ENCODE data around the gene SCML2. TPM values are rescaled to one million over a fixed set of nuclear protein-coding genes. Genes with fewer than 3 reads are reported as not detected.
A peak's percentile ranks its signal among the peaks of the same experiment; 100 is the strongest.

SCML2 gene
- total RNA-seq, 1 experiment from 2014 or later = 30.2 TPM

DNA sequence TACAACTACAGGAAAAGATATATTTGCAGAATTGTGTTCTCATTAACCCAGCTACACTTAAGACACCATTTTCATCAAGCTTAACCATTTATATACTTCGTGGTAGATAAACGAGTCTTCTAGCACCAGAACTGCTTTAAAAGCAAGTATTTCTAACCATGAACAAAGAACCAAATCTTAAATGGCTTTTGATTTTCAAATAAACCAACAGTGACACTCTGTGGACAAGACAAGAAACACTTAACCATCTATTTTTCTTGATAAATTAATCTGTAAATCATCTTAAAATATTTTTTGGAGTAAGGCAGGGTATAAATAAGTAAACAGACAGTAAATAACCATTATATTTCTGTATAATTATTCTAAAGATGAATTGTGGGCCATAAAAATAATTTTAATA is 144.0 kb downstream of the SCML2 start:
- Histone ChIP-seq H3K36me3 (no peaks in the 10 kb centered on the region), H3K9me3 (replicated peaks) (no peaks in the 10 kb centered on the region), H3K4me1 (no peaks in the 10 kb centered on the region), H3K4me3 (no peak overlapping the region), H3K27ac (no peak overlapping the region), H3K27me3 (no peaks in the 10 kb centered on the region)
- peak in 1 of 2 experiments; percentile 13 for DNase-seq

DNA sequence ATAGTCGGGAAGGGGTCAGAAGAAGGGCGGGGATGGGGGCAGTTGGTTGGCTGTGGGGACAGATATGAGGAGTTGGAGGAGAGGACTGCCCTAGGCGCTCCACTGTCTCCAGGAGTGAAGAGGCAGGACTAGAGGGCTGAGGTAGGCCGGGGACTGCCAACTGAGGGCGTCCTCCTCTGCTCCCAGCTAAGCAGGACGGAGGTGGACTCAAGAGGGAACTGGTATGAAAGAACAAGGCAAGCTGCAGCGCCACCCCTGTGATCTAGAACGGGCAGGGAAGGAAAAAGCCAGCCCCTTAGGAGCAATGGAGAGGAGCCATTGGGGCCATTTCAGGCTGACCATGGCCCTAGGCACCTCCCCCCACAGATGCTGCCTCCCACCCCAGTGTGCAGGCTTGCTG is 147.8 kb downstream of the SCML2 start:
- Histone ChIP-seq H3K4me3 (no peak overlapping the region), H3K27ac (no peak overlapping the region), H3K4me1 (no peaks in the 10 kb centered on the region), H3K27me3 (peaks cover 5% of the 10 kb centered on the region; the same call in 1 of the 2 replicates), H3K36me3 (no peaks in the 10 kb centered on the region), H3K9me3 (replicated peaks) (no peaks in the 10 kb centered on the region)
- no peak for DNase-seq

DNA sequence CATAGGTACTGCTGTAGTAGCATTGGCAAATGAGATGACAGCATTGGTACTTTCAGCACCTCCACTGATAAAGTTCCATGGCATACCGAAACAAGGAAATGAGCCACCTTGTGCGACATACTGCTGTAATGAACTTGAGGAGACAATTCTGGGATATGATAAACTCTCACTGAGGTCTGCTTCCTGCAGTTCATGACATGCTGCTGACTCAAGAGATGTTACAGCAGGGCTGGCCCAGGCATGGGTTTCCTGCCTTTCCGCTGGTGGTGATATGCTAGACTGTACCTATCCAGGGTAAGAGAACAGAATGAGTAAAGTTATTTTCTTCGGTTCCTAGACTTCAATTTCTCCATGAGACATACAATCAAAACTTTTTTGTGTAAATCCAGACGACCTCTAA is 150.9 kb downstream of the SCML2 start:
- Histone ChIP-seq H3K36me3 (no peaks in the 10 kb centered on the region), H3K4me3 (no peak overlapping the region), H3K9me3 (replicated peaks) (no peaks in the 10 kb centered on the region), H3K4me1 (no peaks in the 10 kb centered on the region), H3K27me3 (peaks cover 5% of the 10 kb centered on the region; the same call in 1 of the 2 replicates), H3K27ac (no peak overlapping the region)
- no peak for DNase-seq

DNA sequence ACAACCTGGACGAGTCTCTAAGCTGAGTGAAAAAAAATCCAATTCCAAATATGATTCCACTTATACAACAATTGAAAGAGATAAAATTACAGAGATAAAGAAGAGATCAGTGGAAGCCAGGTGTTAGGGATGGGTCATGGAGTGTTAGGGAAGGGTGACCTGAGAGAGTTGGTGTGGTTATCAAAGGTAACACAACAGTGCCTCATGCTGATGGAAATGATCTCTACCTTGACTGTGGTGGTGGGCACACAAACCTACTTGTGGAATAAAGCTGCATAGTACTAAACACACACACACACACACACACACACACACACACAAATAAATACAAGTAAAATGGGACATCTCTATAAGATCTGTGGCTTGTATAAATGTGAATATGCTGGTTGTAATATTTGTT is 159.8 kb downstream of the SCML2 start:
- Histone ChIP-seq H3K4me1 (no peaks in the 10 kb centered on the region), H3K36me3 (no peaks in the 10 kb centered on the region), H3K27ac (no peak overlapping the region), H3K27me3 (no peaks in the 10 kb centered on the region), H3K9me3 (replicated peaks) (no peaks in the 10 kb centered on the region), H3K4me3 (no peak overlapping the region)
- no peak for DNase-seq

Other genes starting within 250 kb of the SCML2 start
- not detected in 2 replicates for gene BEND2, start 133.8 kb downstream of the SCML2 start, total RNA-seq (2014; rRNA removed; shearing (Covaris generic))
- gene CDKL5, start 70.9 kb upstream of the SCML2 start, total RNA-seq (2014; rRNA removed; shearing (Covaris generic)) = 4.5 and 5.4 TPM in 2 replicates